CD4-positive, alpha-beta T cell treated with Interleukin-4 for 1 hour (primary cell): ENCODE data around the gene VAV2.
A peak's percentile ranks its signal among the peaks of the same experiment; 100 is the strongest.

Experiments
- DNase-seq, 2 donors: peaks; one replicate each; pipeline ENCODE4 v3.0.0-alpha.2; 2020 to 2022

VAV2 gene, protein sequence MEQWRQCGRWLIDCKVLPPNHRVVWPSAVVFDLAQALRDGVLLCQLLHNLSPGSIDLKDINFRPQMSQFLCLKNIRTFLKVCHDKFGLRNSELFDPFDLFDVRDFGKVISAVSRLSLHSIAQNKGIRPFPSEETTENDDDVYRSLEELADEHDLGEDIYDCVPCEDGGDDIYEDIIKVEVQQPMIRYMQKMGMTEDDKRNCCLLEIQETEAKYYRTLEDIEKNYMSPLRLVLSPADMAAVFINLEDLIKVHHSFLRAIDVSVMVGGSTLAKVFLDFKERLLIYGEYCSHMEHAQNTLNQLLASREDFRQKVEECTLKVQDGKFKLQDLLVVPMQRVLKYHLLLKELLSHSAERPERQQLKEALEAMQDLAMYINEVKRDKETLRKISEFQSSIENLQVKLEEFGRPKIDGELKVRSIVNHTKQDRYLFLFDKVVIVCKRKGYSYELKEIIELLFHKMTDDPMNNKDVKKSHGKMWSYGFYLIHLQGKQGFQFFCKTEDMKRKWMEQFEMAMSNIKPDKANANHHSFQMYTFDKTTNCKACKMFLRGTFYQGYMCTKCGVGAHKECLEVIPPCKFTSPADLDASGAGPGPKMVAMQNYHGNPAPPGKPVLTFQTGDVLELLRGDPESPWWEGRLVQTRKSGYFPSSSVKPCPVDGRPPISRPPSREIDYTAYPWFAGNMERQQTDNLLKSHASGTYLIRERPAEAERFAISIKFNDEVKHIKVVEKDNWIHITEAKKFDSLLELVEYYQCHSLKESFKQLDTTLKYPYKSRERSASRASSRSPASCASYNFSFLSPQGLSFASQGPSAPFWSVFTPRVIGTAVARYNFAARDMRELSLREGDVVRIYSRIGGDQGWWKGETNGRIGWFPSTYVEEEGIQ

GRCh38 chr9:133991964-133992779, at the start of gene VAV2:
TSS of gene VAV2 (minus strand) at chr9:133992324. CDS start at chr9:133992278, 46 bp downstream.
- peak; percentile 41 to 47 for DNase-seq

- DNase-seq: no peak
These were observed 49.5 kb upstream of the VAV2 start for GRCh38 chr9:134041649-134041962.

GRCh38 chr9:134040781-134041648, 48.9 kb upstream of the VAV2 start:
- DNase-seq: no peak

DNA sequence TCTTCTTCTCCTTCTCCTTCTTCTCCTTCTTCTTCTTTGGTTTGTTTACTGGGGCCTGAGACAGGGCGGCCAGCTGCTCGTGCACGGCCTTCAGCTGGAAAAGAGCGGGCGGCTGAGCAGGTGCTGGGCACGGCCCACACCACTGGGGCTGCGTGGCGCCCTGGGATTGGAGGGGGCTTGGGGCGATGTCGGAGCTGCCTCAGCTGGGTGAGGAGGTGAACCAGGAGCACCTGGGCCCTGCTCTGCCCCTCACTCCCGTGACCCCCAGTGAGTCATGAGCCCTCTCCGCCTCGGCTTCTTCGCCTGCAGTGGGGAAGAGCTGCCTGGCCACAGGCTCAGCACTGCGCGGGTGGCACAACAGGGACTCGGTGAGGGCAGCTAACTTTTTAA, 48.0 kb upstream of the VAV2 start:
- no peak for DNase-seq

GRCh38 chr9:134039386-134040175, 47.5 kb upstream of the VAV2 start:
- no peak for DNase-seq

GRCh38 chr9:134037641-134038040, 45.5 kb upstream of the VAV2 start:
- no peak for DNase-seq

DNA sequence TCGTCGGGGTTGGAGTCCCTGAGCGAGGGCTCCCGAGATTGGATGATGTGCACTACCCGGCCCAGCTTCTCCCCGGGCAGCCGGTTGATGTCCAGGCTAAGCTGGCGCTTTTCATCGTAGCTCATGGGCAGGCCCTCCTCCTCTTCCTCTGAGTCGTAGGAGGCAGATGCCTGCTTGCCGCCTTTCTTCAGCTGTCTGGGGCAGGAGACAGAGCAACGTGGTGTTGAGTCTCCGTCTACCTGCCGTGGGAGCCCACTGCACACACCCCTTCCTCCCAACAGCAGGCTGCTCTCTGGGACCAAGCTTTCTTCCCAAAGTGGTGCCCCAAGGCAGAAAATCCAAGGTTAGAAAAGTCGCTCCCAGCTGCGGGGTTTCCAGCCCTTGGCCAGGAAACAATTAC, 44.0 kb upstream of the VAV2 start:
- DNase-seq: no peak

DNA sequence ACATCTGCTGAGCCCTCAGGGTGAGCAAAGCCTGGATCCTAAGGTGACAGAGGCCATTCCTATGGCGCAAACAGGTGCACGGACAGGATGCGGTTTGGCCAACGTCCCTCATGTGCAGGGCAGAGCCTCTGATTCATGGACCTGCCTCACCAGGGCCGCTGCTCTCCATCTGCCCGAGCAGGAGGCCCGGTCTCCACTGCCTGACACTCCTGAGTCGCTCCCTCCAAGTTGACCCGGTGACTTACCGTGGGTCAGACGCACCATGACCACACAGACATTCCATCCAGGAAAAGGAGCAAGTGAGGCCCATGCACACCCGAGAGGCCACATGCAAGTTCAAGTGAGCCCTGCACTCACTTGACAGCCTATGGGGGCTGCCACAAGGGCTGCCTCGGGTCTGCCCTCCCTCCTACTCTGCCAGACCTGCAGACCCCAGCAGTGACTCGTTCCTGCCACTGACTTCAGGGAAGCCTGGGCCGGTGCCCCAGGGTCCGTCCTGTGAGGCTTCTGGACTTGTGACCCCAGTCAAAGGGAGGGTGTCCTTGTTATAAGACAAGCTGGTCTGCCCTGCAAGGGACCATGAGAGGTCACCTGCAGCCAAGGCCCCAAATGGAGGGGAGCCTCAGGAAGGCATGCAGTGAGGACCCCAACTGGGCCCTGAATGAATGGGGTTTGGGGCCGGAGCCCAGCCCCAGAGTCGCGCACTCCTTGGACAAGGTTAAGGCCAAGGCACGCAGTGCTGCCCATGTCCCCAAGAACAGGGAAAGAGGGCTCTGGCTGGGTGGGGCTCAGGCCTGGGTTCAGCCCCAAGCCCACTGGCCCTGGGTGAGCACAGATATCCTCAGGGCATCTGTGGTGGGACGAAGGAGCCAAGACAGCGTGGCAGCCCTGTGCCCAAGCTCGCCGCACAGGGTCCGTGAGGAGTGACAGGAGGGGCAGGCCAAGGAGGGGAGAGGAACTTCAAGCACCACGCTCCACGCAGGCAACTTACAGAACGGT, 43.2 kb upstream of the VAV2 start:
- no peak for DNase-seq

DNA sequence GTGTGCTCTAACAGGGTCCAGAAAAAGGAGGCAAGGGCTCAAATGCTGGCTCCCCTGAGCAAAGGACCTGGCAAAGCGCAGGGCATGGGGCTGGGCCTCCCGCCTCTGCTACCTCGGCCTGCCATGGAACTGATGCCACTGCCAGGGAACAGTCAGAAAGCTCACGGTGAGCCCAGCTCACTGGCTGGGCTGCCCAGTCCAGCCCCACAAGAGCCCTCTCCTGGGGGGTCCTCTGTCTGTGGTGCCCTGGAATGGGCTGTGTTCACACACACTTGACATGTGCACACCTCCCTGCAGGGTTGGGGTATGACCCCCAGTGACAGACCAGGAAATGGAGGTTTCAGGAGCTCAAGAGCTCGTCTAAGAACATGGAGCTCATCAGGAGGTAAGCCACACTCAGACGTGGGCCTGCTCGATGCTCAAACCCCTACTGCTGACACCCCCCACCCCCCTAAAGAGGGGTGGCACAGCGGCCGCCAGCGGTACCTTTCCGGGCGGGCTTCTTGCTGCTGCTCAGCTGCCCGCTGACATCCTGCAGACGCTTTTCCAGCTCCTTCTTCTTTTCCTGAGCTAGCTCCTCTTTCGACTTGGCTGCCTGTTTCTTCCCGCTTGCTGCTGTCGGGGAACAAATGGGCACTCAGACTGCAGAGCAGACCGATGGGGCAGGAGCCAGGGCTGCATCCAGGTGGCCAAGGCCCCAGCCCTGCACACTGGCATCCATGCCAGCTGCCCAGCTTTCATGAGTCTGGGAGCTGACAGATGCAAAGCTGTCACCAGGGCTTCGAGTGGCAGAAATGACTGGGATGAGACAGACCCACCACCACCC, 42.3 kb upstream of the VAV2 start:
- no peak for DNase-seq

GRCh38 chr9:134033516-134034214, 41.5 kb upstream of the VAV2 start:
- DNase-seq: no peak

DNA sequence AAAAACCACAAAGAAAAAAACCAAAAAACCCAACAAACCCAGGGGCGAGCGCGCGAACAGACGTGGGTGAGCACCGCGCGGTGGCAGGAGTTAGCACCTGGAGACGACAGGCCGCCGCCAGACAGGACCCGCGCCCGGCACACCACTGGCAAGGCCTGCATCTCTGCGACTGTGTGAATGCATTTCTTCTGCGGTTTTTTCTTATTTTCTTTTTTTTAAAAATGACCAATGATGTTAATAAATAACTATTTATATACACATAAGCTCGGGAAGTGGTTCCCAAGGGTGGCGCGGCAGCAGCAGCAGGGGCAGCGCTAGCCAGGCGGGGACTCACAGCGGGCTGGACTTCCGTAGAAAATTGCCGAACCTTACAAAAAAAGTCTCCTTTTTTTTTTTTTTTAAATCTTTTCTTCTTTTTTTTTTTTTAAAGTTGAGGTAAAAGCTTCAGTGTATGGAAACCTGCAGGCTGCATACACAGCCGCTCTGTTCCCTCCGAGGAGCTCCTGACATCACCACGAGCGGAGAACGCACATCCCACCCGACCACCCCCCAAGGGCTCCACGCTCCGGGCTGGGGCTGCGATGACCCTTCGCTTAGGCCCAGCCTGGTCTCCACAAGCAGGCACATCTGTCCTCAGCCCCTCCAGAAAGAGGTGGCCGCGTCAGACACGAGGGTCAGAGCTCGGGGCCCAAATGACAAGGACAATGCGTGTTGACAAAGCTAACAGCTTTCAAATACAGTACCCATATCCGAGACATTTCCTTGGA, 40.5 kb upstream of the VAV2 start:
- DNase-seq: no peak

DNA sequence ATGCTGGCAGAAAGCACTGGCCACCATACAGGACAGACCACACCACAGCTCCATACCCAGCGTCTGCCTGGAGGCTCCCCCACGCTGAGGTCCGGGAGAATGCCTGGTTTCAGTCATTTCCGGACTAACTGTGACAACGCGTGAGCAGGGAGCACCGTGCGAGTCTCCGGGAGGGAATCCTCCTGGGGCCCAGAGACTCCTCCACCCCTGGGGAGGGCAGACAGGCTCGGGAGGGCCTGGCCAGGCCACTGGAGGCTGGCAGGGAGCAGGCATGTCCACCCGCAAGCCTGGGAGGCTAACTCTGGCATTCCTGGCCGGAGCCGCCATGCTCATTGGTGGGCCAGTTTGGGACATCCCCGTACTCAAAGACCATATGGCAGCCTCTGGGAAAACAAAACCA, 39.7 kb upstream of the VAV2 start:
- DNase-seq: no peak

DNA sequence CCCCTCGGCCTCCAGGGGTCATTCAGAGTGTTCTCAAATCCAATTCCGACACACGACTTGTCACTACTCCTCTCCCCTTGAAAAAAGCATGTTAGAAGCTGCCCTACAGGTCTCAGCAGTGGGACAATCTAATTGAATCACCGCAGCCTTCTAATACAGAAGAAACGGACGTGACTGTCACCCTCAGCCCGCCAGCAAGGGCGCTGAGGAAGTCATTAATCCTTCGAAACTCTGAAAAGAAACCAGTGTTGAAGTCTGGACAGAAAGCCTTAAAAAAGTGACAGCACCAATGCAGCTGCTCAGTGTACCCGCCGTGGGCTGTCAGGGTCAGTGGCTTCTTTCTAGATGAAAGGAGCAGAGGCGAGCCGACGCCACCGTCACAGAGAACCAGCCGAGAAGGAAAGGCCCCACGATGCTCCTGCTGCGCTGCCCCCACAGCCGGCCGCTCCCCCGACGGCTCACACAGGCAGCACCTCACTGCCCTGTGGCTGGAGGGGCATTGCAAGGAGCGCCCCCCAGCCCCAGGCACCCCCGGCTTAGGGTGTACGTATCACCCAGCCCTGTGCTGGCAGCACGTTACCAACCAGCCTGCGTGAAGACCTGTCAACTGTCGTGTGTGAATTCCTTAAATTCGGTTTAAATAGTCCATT, 38.8 kb upstream of the VAV2 start:
- DNase-seq: no peak

GRCh38 chr9:134029248-134030226, 37.4 kb upstream of the VAV2 start:
- no peak for DNase-seq

GRCh38 chr9:134028575-134029247, 36.6 kb upstream of the VAV2 start:
- DNase-seq: no peak
